GM23338 (cell line): ENCODE results near the gene MRPL28. TPM values are rescaled to one million over a fixed set of nuclear protein-coding genes. Genes with fewer than 3 reads are reported as not detected.

Experiments
- ATAC-seq: fragments of 200-7000 bp; cut with Tn5 transposase; 3 replicates; pipeline ENCODE4 v1.9.1; 2020
- DNase-seq: peaks from one replicate; pipeline ENCODE4 v3.0.0-alpha.2; 2015; ENCODE audit warnings: low spot score
- H2AFZ ChIP-seq: fragments of 200-600 bp; sonication (generic); 2 replicates; pipeline ENCODE4 v1.8.0; 2016; ENCODE audit warnings: antibody characterized with exemption, mild to moderate bottlenecking, moderate library complexity
- H3F3A ChIP-seq: fragments of 200-600 bp; sonication (generic); replicated peaks from 2 replicates; pipeline ENCODE4 v1.8.0; 2017; ENCODE audit warnings: antibody characterized with exemption, mixed run types, low read depth
- H3K27ac ChIP-seq: fragments of 200-600 bp; sonication (generic); 2 replicates; pipeline ENCODE4 v1.6.1; 2016; ENCODE audit warnings: low read depth
- H3K27me3 ChIP-seq: fragments of 200-600 bp; sonication (generic); 2 replicates; pipeline ENCODE4 v1.8.0; 2016; ENCODE audit warnings: mild to moderate bottlenecking, mixed run types, moderate library complexity; ENCODE audit not compliant: insufficient read depth
- H3K36me3 ChIP-seq: fragments of 200-600 bp; sonication (generic); 2 replicates; pipeline ENCODE4 v1.8.0; 2016; ENCODE audit warnings: mild to moderate bottlenecking; ENCODE audit not compliant: insufficient read depth
- H3K4me1 ChIP-seq: fragments of 200-600 bp; sonication (generic); 2 replicates; pipeline ENCODE4 v1.8.0; 2016; ENCODE audit warnings: mild to moderate bottlenecking, moderate library complexity; ENCODE audit not compliant: insufficient read depth
- H3K4me2 ChIP-seq: fragments of 200-600 bp; sonication (generic); 2 replicates; pipeline ENCODE4 v1.7.1; 2017; ENCODE audit warnings: mixed run types
- H3K4me3 ChIP-seq: fragments of 200-600 bp; sonication (generic); 2 replicates; pipeline ENCODE4 v1.6.1; 2016; ENCODE audit warnings: mixed run types
- H3K79me2 ChIP-seq: fragments of 200-600 bp; sonication (generic); replicated peaks from 2 replicates; pipeline ENCODE4 v1.8.0; 2017; ENCODE audit warnings: mild to moderate bottlenecking; ENCODE audit not compliant: insufficient read depth
- H3K9me2 ChIP-seq: fragments of 200-600 bp; sonication (generic); 2 replicates; pipeline ENCODE4 v1.8.0; 2017; ENCODE audit not compliant: insufficient read depth
- H4K20me1 ChIP-seq: fragments of 200-600 bp; sonication (generic); replicated peaks from 2 replicates; pipeline ENCODE4 v1.8.0; 2017; ENCODE audit warnings: mild to moderate bottlenecking; ENCODE audit not compliant: insufficient read depth
- H3K27ac Mint-ChIP-seq: 2 replicates; pipeline ENCODE4 v1.8.0; 2020; ENCODE audit warnings: inconsistent platforms, mild to moderate bottlenecking, moderate library complexity, mixed read lengths
- H3K27me3 Mint-ChIP-seq: 3 replicates; pipeline ENCODE4 v1.8.0; 2022; ENCODE audit warnings: low read depth, mild to moderate bottlenecking, moderate library complexity, mixed read lengths, inconsistent platforms; ENCODE audit not compliant: insufficient read depth, poor library complexity
- H3K36me3 Mint-ChIP-seq: 3 replicates; pipeline ENCODE4 v1.8.0; 2021; ENCODE audit warnings: low read depth, mild to moderate bottlenecking, inconsistent platforms, moderate library complexity, mixed read lengths
- H3K4me1 Mint-ChIP-seq: 3 replicates; pipeline ENCODE4 v1.8.0; 2020; ENCODE audit warnings: mild to moderate bottlenecking, inconsistent platforms, mixed read lengths
- H3K4me3 Mint-ChIP-seq: 3 replicates; pipeline ENCODE4 v1.8.0; 2021; ENCODE audit warnings: moderate library complexity, mild to moderate bottlenecking, inconsistent platforms, mixed read lengths
- H3K9me3 Mint-ChIP-seq: 3 replicates; pipeline ENCODE4 v1.8.0; 2020; ENCODE audit warnings: moderate library complexity, mild to moderate bottlenecking, inconsistent platforms, mixed read lengths
- CREB1 ChIP-seq: fragments of 250-450 bp; sonication (Bioruptor Pico); IDR thresholded peaks from 2 replicates; pipeline ENCODE4 v1.5.0; 2020; ENCODE audit warnings: low read depth, mild to moderate bottlenecking, moderate library complexity
- JUNB ChIP-seq: IDR thresholded peaks from one replicate; pipeline ENCODE4 v1.6.1; 2016; ENCODE audit warnings: antibody characterized with exemption; ENCODE audit not compliant: unreplicated experiment
- NANOG ChIP-seq: IDR thresholded peaks from 2 replicates; pipeline ENCODE4 v1.6.1; 2016; ENCODE audit warnings: antibody characterized with exemption, borderline replicate concordance
- POLR2AphosphoS5 ChIP-seq: IDR thresholded peaks from 2 replicates; pipeline ENCODE4 v1.6.1; 2016; ENCODE audit warnings: antibody characterized with exemption, low read depth
- STAT1 ChIP-seq: IDR thresholded peaks from one replicate; pipeline ENCODE4 v1.6.1; 2016; ENCODE audit warnings: antibody characterized with exemption; ENCODE audit not compliant: unreplicated experiment
- ZNF331 ChIP-seq: fragments of 250-450 bp; sonication (Bioruptor Pico); IDR thresholded peaks from 2 replicates; pipeline ENCODE4 v1.5.0; 2020; ENCODE audit warnings: low read depth, mild to moderate bottlenecking, moderate library complexity
- polyA plus RNA-seq: library from polyadenylated mRNA; unstranded; fragments of >200 nt; fragmentation: Nextera tagmentation; extraction: Ambion mirVana; gene quantifications from 2 replicates; pipeline ENCODE4 v1.2.1, GENCODE V29; 2016
- total RNA-seq: library from RNA; depleted of rRNA; stranded (reverse); fragments of >200 nt; shearing (Covaris generic); gene quantifications from 2 replicates; pipeline ENCODE4 v1.2.3, GENCODE V29; 2014
- TF ChIP-seq, protein P1 (sequence below): fragments of 250-450 bp; sonication (Bioruptor Pico); IDR thresholded peaks from 2 replicates; pipeline ENCODE4 v1.5.0; 2020; ENCODE audit warnings: mild to moderate bottlenecking, moderate library complexity
- TF ChIP-seq, protein P2 (sequence below), 2 experiments: fragments of 200-600 bp in 1 of 2; sonication (generic) in 1 of 2; conservative IDR thresholded peaks; 2 replicates each; pipeline versions ENCODE4 v1.5.1 to v1.6.1; 2016 to 2017; ENCODE audit warnings: antibody characterized with exemption in 2 of 2, low read depth in 2 of 2, mild to moderate bottlenecking in 2 of 2, moderate library complexity in 1 of 2

Gene MRPL28
- total and polyA plus RNA-seq, 2 experiments from 2014 or later, result 135 to 169 TPM

DNA sequence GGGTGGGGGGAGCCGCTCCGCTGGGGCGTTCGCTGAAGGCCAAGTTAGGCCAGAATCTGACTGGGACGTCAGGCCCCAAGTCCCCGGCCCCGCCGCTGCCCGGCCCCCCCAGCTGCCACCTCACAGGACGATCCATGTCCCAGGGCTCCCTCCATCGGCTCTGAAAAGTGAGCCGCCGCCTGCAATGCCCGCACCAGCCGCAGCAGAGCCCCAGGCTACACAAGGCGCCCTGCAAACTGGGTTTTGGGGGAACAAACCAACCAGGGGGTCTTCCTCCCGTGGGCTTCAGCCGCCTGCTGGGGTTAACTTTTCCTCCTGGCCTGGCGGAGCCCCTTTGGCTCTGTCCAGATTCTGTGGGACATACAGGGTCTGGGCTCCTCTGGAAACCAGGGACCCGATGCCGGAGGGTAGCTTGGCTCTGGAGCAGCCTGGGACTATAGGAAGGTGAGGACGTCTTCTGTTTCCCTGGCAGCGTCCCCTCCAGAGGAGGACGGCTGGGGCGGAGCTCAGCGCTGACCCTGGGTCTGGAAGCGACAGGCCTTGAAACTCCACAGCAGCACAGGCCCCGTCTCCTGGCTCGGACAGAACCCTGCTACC, 27.5 kb upstream of the MRPL28 start (continued):
- TF ChIP-seq, protein P1, sequence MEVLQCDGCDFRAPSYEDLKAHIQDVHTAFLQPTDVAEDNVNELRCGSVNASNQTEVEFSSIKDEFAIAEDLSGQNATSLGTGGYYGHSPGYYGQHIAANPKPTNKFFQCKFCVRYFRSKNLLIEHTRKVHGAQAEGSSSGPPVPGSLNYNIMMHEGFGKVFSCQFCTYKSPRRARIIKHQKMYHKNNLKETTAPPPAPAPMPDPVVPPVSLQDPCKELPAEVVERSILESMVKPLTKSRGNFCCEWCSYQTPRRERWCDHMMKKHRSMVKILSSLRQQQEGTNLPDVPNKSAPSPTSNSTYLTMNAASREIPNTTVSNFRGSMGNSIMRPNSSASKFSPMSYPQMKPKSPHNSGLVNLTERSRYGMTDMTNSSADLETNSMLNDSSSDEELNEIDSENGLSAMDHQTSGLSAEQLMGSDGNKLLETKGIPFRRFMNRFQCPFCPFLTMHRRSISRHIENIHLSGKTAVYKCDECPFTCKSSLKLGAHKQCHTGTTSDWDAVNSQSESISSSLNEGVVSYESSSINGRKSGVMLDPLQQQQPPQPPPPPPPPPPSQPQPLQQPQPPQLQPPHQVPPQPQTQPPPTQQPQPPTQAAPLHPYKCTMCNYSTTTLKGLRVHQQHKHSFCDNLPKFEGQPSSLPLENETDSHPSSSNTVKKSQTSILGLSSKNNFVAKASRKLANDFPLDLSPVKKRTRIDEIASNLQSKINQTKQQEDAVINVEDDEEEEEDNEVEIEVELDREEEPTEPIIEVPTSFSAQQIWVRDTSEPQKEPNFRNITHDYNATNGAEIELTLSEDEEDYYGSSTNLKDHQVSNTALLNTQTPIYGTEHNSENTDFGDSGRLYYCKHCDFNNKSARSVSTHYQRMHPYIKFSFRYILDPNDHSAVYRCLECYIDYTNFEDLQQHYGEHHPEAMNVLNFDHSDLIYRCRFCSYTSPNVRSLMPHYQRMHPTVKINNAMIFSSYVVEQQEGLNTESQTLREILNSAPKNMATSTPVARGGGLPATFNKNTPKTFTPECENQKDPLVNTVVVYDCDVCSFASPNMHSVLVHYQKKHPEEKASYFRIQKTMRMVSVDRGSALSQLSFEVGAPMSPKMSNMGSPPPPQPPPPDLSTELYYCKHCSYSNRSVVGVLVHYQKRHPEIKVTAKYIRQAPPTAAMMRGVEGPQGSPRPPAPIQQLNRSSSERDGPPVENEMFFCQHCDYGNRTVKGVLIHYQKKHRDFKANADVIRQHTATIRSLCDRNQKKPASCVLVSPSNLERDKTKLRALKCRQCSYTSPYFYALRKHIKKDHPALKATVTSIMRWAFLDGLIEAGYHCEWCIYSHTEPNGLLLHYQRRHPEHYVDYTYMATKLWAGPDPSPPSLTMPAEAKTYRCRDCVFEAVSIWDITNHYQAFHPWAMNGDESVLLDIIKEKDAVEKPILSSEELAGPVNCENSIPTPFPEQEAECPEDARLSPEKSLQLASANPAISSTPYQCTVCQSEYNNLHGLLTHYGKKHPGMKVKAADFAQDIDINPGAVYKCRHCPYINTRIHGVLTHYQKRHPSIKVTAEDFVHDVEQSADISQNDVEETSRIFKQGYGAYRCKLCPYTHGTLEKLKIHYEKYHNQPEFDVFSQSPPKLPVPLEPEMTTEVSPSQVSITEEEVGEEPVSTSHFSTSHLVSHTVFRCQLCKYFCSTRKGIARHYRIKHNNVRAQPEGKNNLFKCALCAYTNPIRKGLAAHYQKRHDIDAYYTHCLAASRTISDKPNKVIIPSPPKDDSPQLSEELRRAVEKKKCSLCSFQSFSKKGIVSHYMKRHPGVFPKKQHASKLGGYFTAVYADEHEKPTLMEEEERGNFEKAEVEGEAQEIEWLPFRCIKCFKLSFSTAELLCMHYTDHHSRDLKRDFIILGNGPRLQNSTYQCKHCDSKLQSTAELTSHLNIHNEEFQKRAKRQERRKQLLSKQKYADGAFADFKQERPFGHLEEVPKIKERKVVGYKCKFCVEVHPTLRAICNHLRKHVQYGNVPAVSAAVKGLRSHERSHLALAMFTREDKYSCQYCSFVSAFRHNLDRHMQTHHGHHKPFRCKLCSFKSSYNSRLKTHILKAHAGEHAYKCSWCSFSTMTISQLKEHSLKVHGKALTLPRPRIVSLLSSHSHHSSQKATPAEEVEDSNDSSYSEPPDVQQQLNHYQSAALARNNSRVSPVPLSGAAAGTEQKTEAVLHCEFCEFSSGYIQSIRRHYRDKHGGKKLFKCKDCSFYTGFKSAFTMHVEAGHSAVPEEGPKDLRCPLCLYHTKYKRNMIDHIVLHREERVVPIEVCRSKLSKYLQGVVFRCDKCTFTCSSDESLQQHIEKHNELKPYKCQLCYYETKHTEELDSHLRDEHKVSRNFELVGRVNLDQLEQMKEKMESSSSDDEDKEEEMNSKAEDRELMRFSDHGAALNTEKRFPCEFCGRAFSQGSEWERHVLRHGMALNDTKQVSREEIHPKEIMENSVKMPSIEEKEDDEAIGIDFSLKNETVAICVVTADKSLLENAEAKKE (CRISPR knock-in tag), result no peak
- TF ChIP-seq CREB1 (CRISPR knock-in tag), result 0 out of 2 replicates have a peak, but pooled peaks have one; percentile 17
- TF ChIP-seq JUNB, result no peak
- TF ChIP-seq, protein P2, sequence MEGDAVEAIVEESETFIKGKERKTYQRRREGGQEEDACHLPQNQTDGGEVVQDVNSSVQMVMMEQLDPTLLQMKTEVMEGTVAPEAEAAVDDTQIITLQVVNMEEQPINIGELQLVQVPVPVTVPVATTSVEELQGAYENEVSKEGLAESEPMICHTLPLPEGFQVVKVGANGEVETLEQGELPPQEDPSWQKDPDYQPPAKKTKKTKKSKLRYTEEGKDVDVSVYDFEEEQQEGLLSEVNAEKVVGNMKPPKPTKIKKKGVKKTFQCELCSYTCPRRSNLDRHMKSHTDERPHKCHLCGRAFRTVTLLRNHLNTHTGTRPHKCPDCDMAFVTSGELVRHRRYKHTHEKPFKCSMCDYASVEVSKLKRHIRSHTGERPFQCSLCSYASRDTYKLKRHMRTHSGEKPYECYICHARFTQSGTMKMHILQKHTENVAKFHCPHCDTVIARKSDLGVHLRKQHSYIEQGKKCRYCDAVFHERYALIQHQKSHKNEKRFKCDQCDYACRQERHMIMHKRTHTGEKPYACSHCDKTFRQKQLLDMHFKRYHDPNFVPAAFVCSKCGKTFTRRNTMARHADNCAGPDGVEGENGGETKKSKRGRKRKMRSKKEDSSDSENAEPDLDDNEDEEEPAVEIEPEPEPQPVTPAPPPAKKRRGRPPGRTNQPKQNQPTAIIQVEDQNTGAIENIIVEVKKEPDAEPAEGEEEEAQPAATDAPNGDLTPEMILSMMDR (conservative IDR thresholded peaks at IDR 0.05; ENCODE audit: low read depth in 2 of 2), result 0 out of 4 replicates have a peak, but pooled peaks have one; percentile 3 to 8

DNA sequence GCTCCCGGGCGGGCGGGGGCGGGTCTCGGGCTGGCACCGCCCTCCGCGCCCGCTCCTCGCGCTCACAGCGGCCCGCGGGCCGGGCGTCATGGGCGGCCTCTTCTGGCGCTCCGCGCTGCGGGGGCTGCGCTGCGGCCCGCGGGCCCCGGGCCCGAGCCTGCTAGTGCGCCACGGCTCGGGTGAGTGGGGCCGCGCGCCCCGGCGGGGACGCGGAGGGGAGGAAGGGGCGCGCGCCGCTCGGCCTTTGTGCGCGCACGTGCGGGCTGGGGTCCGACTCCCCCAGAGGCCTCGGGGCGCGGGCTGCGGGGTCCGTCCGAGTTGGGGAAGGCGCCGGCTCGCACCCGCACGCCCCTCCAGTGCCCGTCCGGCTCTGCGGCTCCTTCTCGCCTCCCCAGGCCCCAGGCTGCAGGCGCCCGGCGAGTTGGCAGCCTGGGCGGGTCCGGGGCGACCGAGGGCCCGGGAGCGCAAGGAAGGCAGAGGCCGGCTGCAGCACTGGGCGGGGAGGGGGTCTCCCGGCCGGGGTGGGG, 26.9 kb upstream of the MRPL28 start, which contains the start of gene NME4:
Gene NME4, plus strand, starts transcription at position 65 of the 527 bp plus-strand sequence. Its CDS starts 24 bp downstream, at position 89.
- peak within 1 kb of the TSS; percentile 67; the same call in 1 of the 2 replicates for H2AFZ ChIP-seq

More for the DNA sequence above, 26.9 kb upstream of the MRPL28 start, which contains the start of gene NME4:
- ATAC-seq (peak; percentile 2; the same call in 2 of the 3 replicates), DNase-seq (peak; percentile 76)
- peaks cover 30% of the 10 kb centered on the region for H3K36me3 Mint-ChIP-seq
- H3K27me3 Mint-ChIP-seq, result peaks cover 31% of the 10 kb centered on the region
- H3K27ac ChIP-seq, result peak within 1 kb of the TSS; percentile 93
- no peaks in the 10 kb centered on the region for H3K27me3 ChIP-seq
- peaks cover 29% of the 10 kb centered on the region for H3K4me1 Mint-ChIP-seq
- peak within 1 kb of the TSS; percentile 95 for H3K27ac Mint-ChIP-seq
- no peaks in the 10 kb centered on the region; the same call in none of the 2 replicates for H4K20me1 ChIP-seq
- H3K4me1 ChIP-seq, result peaks cover 20% of the 10 kb centered on the region
- peaks cover 32% of the 10 kb centered on the region for H3F3A ChIP-seq
- peak within 1 kb of the TSS; percentile 83 for H3K4me3 Mint-ChIP-seq
- H3K79me2 ChIP-seq, result no peaks in the 10 kb centered on the region
- H3K9me2 ChIP-seq, result no peaks in the 10 kb centered on the region
- peak within 1 kb of the TSS; percentile 60 for H3K4me3 ChIP-seq
- no peak for TF ChIP-seq ZNF331 (CRISPR knock-in tag)
- no peak for TF ChIP-seq STAT1
- TF ChIP-seq JUNB, result no peak
- TF ChIP-seq, protein P2 (conservative IDR thresholded peaks at IDR 0.05; ENCODE audit: low read depth in 2 of 2), result no peak
- TF ChIP-seq NANOG, result no peak
- TF ChIP-seq POLR2AphosphoS5, result no peak
- H3K36me3 ChIP-seq, result no peaks in the 10 kb centered on the region; the same call in 1 of the 2 replicates
- peaks cover 15% of the 10 kb centered on the region for H3K9me3 Mint-ChIP-seq
- H3K4me2 ChIP-seq, result peak within 1 kb of the TSS; percentile 78
